ENCODE results near the gene RHCE.
A peak's percentile ranks its signal among the peaks of the same experiment; 100 is the strongest.
"Not testable (repeated sequence)": the region's sequence is repeated elsewhere in the genome, so short reads cannot be mapped to it uniquely, and the experiment has no call there.

RHCE gene

GRCh38 chr1:25425098-25426085 is 4.8 kb upstream of the RHCE start:
- Mint-ChIP-seq H3K27me3 (no peaks in the 10 kb centered on the region), H3K4me1 (peaks cover 10% of the 10 kb centered on the region), H3K27ac (no peak overlapping the region), H3K9me3 (no peaks in the 10 kb centered on the region), H3K4me3 (no peak overlapping the region)
- no peak for DNase-seq
- no peak for ATAC-seq

- H3K27ac Mint-ChIP-seq, H3K4me3 Mint-ChIP-seq, H3K27me3 Mint-ChIP-seq, H3K9me3 Mint-ChIP-seq, DNase-seq, H3K4me1 Mint-ChIP-seq, ATAC-seq: not testable (repeated sequence)
Measured at GRCh38 chr1:25423206-25423605, 2.6 kb upstream of the RHCE start.

- not testable (repeated sequence) for ATAC-seq, H3K4me3 Mint-ChIP-seq, H3K27ac Mint-ChIP-seq, H3K4me1 Mint-ChIP-seq, H3K9me3 Mint-ChIP-seq, H3K27me3 Mint-ChIP-seq, DNase-seq
Measured at GRCh38 chr1:25419339-25419738, 1.3 kb downstream of the RHCE start.

GRCh38 chr1:25417280-25417679 is 3.3 kb downstream of the RHCE start:
- H3K27me3 Mint-ChIP-seq, DNase-seq, ATAC-seq, H3K27ac Mint-ChIP-seq, H3K9me3 Mint-ChIP-seq, H3K4me3 Mint-ChIP-seq, H3K4me1 Mint-ChIP-seq: not testable (repeated sequence)

GRCh38 chr1:25414578-25414977 is 6.0 kb downstream of the RHCE start:
- not testable (repeated sequence) for H3K27me3 Mint-ChIP-seq, ATAC-seq, H3K4me3 Mint-ChIP-seq, H3K9me3 Mint-ChIP-seq, H3K4me1 Mint-ChIP-seq, DNase-seq, H3K27ac Mint-ChIP-seq

GRCh38 chr1:25414157-25414556 is 6.5 kb downstream of the RHCE start:
- ATAC-seq, H3K4me3 Mint-ChIP-seq, DNase-seq, H3K4me1 Mint-ChIP-seq, H3K27me3 Mint-ChIP-seq, H3K9me3 Mint-ChIP-seq, H3K27ac Mint-ChIP-seq: not testable (repeated sequence)

- not testable (repeated sequence) for H3K4me3 Mint-ChIP-seq, H3K27me3 Mint-ChIP-seq, DNase-seq, H3K4me1 Mint-ChIP-seq, H3K9me3 Mint-ChIP-seq, H3K27ac Mint-ChIP-seq, ATAC-seq
Measured at GRCh38 chr1:25412872-25413623, 7.6 kb downstream of the RHCE start.

GRCh38 chr1:25409641-25410427 is 10.8 kb downstream of the RHCE start:
- H3K27me3 Mint-ChIP-seq, H3K27ac Mint-ChIP-seq, H3K4me3 Mint-ChIP-seq, DNase-seq, H3K4me1 Mint-ChIP-seq, ATAC-seq, H3K9me3 Mint-ChIP-seq: not testable (repeated sequence)

GRCh38 chr1:25405731-25406305 is 14.8 kb downstream of the RHCE start:
- not testable (repeated sequence) for H3K27me3 Mint-ChIP-seq, H3K4me1 Mint-ChIP-seq, ATAC-seq, H3K27ac Mint-ChIP-seq, H3K4me3 Mint-ChIP-seq, H3K9me3 Mint-ChIP-seq, DNase-seq

GRCh38 chr1:25402947-25403803 is 17.4 kb downstream of the RHCE start:
- not testable (repeated sequence) for H3K27me3 Mint-ChIP-seq, H3K9me3 Mint-ChIP-seq, DNase-seq, H3K27ac Mint-ChIP-seq, H3K4me3 Mint-ChIP-seq, H3K4me1 Mint-ChIP-seq
- ATAC-seq, result peak; percentile 81

GRCh38 chr1:25398079-25398478 is 22.5 kb downstream of the RHCE start:
- H3K4me3 Mint-ChIP-seq, H3K9me3 Mint-ChIP-seq, H3K4me1 Mint-ChIP-seq, DNase-seq, ATAC-seq, H3K27ac Mint-ChIP-seq: not testable (repeated sequence)
- peaks cover 16% of the 10 kb centered on the region for H3K27me3 Mint-ChIP-seq

GRCh38 chr1:25397549-25397948 is 23.1 kb downstream of the RHCE start:
- not testable (repeated sequence) for H3K9me3 Mint-ChIP-seq, ATAC-seq, H3K4me3 Mint-ChIP-seq, H3K27ac Mint-ChIP-seq, H3K4me1 Mint-ChIP-seq, DNase-seq
- peaks cover 16% of the 10 kb centered on the region for H3K27me3 Mint-ChIP-seq

- DNase-seq, result no peak
- H3K4me1 Mint-ChIP-seq, result no peaks in the 10 kb centered on the region
Measured at GRCh38 chr1:25392841-25393240, 27.8 kb downstream of the RHCE start.

GRCh38 chr1:25389721-25390120 is 30.9 kb downstream of the RHCE start:
- not testable (repeated sequence) for DNase-seq, H3K4me1 Mint-ChIP-seq, H3K27ac Mint-ChIP-seq, H3K4me3 Mint-ChIP-seq, H3K9me3 Mint-ChIP-seq, ATAC-seq
- H3K27me3 Mint-ChIP-seq, result peaks cover 14% of the 10 kb centered on the region

More at GRCh38 chr1:25392841-25393240, 27.8 kb downstream of the RHCE start:
- Mint-ChIP-seq H3K27ac (no peak overlapping the region), H3K9me3 (no peaks in the 10 kb centered on the region), H3K4me3 (no peak overlapping the region), H3K27me3 (peaks cover 15% of the 10 kb centered on the region)
- no peak for ATAC-seq
